NOMO-1 treated with DMSO at 0.1 percent for 48 hours (cell line): Measurements from ENCODE around the gene PJA2.
"Not testable (repeated sequence)": the region's sequence is repeated elsewhere in the genome, so short reads cannot be mapped to it uniquely, and the experiment has no call there.

Experiments
- DNase-seq: peaks from one replicate; lab custom pipeline; 2025; ENCODE audit not compliant: unreplicated experiment; lab: John Stamatoyannopoulos, UW

Gene PJA2, protein sequence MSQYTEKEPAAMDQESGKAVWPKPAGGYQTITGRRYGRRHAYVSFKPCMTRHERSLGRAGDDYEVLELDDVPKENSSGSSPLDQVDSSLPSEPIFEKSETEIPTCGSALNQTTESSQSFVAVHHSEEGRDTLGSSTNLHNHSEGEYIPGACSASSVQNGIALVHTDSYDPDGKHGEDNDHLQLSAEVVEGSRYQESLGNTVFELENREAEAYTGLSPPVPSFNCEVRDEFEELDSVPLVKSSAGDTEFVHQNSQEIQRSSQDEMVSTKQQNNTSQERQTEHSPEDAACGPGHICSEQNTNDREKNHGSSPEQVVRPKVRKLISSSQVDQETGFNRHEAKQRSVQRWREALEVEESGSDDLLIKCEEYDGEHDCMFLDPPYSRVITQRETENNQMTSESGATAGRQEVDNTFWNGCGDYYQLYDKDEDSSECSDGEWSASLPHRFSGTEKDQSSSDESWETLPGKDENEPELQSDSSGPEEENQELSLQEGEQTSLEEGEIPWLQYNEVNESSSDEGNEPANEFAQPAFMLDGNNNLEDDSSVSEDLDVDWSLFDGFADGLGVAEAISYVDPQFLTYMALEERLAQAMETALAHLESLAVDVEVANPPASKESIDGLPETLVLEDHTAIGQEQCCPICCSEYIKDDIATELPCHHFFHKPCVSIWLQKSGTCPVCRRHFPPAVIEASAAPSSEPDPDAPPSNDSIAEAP

DNA sequence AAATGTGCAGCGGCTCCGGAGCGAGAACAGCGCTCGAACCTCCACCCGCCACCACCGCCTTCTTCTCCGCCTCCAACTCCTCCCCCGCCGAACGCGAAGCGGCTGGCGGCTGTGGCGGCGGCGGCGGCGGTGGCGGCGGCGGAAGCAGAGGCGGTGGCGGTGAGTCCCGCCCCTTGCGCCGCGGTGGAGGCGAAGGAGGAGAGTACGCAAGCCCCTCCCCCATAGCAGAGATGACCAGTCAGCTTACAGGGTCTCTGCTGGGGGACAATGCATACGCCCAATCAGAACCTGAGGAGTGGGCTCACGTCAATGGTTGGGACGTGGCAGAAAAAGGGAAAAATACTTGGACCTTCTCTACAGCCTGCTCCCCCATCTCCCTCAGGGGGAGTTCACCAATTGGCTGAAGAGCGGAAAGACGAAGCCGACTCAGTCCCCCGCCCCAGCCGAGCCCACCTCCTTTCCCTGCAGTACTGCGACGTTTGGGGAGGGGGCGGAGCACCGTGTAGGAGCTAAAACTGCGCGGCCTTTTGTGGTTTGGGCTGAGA, at the start of gene PJA2:
PJA2 (minus strand) TSS at position 131 of the 545 bp plus-strand sequence. CDS start 26,541 bp downstream, outside the sequence.
- DNase-seq, result peak; percentile 99

GRCh38 chr5:109455598-109456096, 45.9 kb upstream of the PJA2 start:
- DNase-seq, result no peak

- no peak for DNase-seq
Measured at GRCh38 chr5:109454731-109455505, 45.1 kb upstream of the PJA2 start.

DNA sequence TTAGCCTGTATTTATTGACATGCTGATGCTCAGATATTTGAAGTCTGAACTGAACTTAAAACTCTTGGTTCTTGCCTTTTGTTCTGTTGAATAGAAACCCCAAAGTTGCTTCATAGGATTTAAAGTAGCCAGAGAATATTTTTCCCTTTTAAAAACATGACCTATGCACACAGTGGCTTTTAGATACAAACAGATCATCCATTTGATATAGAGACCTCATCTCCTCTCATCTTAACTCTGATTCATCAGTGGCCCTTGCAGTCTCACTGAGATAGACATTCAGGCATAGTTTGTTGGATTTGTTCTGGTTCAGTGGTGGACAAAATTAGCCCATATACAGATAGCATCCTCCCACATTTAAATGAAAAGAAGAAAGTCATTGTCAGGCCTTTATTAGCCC, 43.5 kb upstream of the PJA2 start:
- DNase-seq, result no peak

- no peak for DNase-seq
Measured at GRCh38 chr5:109452661-109453060, 42.9 kb upstream of the PJA2 start.

DNA sequence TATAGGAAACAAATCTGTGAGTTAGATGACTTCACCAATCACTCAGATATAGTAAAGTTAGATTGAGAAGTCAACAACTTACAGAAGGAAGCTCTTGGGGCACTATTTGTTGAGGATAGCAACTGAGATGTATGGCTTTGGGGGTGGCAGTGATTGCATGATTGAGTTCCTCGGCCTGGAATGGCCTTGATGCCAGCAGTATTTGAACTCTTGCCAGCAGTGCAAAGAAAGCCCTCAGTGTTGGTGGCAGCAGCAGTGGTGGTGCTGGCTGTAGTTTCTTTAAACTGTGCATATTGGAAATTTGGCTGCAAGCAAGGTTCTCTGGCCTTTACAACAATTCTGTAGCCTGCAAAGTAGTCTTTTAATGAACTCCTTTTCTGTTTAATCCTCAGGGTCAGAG, 41.4 kb upstream of the PJA2 start:
- no peak for DNase-seq

DNA sequence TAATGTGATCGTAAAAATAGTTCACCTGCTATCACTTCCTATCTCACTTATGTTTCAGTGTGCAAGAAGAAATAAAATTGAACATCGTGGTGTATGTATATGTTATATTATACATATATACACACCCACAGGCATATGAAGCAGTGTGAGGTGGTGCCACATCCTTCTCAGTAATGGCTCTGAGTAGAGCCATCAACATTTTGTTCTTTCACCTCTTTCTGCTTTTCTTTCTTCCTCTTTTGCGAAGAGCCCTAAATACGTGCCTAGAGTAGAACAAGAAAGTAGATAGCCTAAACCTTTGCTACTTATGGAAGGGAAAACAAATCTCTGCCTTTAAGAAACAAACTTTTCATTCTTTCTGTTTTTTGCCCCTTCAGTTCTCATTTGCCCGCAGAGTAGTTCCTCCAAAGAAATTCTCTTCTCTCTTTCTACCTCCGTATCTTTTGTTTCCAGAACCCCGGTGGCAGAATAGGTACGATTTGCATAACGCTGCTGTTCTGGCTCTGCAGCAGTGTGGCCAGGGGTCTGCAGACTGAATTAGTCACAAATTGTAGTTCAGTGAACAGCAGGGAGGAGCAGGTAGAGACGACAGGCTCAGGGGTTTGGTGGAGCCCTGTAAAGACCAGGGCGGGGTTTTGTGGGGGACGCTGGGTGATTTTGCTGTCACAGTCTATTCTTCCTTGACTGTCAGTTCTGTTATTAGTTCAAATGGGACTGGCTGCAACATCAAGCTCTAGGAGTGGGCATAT, 40.5 kb upstream of the PJA2 start:
- DNase-seq, result peak; percentile 35

DNA sequence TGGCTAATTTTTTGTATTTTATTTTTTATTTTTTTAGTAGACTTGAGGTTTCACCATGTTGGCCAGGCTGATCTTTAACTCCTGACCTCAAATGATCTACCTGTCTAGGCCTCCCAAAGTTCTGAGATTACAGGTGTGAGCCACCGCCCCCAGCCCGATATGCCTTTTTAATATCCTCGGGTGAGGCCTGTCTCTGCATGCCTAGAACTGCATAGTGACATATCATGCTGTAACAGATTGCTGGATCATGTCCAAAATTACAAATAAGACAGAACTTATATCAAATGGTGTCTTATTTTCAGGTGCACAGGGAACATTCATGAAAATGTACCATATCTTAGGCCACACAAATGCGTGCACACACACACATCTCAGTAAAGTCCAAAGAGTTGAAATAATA, 39.1 kb upstream of the PJA2 start:
- no peak for DNase-seq

DNA sequence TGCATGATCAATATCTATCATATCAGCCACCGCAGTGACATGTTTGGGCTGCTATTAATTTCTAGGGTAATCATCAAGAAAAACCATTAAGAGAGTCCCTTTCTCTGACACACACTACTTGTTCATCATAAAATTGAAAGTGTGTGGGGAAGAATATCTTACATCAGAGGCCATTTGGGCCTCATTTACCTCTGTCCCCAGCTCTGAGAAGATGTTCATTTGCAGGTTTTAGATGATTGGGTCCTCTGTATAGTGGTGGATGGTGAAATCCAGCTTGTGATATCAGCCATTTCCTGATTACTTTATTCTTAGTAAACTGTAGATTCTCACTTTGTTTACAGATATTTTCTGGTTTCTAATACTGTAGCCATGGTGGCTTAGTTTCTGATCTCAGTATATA, 29.8 kb upstream of the PJA2 start:
- no peak for DNase-seq

DNA sequence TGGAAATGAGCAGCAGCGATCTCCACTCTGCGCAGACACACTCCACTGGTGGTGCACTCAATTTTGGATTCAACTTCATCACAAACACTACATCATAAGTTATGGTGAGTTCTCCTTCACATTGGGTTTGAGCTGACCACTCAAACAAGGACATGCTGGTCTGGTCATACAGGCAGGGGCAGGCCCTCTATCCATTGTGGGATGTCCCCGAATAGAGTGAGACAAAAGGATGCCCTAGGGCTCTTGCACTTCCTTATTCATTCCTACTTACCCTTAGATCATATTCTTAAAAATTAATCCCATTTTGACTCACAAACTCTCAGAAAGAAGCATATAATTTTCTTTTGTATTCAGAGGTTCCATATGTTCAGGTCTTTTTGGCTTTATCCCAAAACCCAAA, 16.3 kb upstream of the PJA2 start:
- no peak for DNase-seq

DNA sequence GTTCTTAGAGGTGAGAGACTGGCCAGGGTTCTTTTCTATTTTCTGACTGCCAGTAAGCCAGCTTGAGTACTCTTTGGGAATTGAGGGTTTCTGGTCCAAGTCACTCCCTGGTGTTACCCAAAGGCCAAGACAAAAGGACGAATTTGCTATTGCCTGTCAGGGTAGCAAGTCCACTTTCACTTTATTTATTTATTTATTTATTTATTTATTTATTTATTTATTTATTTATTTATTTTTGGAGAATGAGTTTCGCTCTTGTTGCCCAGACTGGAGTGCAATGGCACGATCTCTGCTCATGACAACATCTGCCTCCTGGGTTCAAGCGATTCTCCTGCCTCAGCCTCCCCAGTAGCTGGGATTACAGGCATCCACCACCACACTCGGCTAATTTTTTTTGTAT, 15.7 kb upstream of the PJA2 start:
- not testable (repeated sequence) for DNase-seq

DNA sequence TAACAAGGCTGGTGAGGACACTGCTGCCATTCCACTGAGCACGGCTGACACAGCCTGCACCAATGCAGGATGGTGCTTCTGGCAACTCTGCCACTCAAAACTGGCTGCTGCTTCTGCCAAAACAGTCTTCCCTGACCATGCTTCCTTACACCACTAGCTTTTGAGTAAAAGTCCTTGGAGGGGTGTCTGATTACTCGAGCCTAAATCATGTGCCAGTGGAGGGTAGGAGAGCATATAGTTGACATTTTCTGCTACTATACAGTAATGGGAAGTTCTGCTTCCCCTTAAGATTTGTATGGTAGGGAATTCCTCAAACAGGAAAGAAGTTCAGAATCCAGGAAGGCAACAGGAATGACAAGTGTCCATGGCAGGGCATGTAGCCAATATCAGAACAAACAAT, 12.2 kb upstream of the PJA2 start:
- DNase-seq, result no peak

DNA sequence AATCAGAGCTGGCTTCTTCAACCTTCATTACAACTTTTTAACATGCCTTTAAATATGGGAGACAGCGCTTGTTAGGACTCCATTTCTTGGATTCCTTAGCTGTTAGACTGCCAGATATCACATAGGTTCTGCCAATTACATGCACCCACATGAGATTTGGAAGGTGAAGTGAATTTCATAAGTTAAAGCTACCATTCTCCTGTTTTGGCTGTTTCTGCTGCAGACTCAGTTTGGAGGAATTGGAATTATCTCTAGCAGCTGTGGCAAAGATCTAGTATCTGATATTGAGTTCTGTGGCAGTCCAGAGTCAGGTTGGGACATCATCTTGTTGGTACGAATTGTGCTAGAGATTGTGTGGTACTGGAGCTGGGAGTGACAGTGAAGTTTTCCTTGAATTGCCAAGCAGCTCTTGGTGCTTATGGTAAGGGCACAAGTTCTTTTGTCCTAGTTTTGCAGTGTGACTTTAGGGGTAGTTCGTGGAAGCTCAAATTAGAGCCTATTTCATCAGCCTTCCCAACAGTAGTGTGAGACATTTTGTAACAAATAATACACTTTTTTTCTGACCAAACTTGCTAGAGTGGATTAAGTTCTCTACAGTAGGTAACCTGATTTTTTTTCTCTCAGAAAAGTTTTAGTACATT, 9.1 kb upstream of the PJA2 start:
- no peak for DNase-seq

GRCh38 chr5:109416882-109417281, 7.1 kb upstream of the PJA2 start:
- no peak for DNase-seq

DNA sequence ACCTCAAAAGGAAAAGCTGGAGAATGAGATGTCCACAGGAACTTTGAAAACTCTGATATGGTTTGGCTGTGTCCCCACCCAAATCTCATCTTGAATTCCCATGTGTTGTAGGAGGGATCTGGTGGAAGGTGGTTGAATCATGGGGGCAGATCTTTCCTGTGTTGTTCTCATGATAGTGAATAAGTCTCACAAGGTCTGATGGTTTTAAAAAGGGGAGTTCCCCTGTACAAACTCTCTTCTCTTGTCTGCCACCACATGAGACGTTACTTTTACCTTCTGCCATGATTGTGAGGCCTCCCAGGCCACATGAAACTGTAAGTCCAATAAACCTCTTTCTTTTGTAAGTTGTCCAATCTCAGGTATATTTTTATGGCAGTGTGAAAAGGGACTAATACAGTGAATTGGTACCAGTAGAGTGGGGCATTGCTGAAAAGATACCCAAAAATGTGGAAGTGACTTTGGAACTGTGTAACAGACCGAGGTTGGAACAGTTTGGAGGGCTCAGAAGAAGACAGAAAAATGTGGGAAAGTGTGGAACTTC, 4.2 kb upstream of the PJA2 start:
- not testable (repeated sequence) for DNase-seq

DNA sequence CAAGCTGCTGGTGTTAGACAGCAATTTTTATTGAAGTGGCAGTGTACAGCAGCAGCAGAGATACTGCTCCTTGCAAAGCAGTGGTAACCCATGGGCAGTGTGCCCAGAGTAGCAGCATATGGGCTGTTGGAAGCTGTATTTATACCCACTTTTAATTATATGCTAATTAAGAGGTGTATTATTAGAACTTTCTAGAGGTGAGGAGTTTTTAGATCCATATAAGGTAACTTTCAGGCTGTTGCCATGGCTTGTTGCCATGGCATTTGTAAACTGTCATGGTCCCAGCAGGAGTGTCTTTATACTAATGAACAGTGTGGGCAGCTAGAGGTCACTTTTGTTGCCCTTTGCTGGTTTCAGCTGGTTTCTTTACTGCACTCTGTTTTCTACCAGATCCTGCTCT, 3.7 kb upstream of the PJA2 start:
- DNase-seq, result no peak

DNA sequence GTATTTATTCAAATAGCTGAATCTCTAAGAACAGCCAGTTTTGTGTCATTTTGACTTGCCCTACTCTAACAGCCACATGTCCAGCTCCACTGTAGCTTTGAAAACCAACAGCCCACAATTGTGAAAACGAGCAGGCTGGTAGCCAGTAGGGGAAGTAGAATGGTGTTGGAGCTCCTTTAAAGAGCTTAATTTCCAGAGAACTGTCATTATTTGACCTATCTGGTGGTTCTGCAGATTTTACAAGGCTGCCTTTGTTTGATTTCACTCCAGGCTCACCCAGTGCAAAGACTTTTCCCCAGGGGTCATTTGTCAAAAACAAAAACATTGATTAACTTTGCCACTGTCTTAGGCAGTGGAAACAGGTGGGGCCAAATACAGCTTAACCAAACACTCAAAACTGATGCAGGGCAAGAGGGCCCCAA, 3.2 kb upstream of the PJA2 start:
- peak; percentile 16 for DNase-seq

- DNase-seq, result peak; percentile 20
Measured at GRCh38 chr5:109411627-109412026, 1.9 kb upstream of the PJA2 start.

GRCh38 chr5:109411149-109411514, 1.4 kb upstream of the PJA2 start:
- no peak for DNase-seq
